Keratinocyte (primary cell): Measurements from ENCODE around the gene PLBD2.

Source experiments
- EZH2 ChIP-seq: IDR thresholded peaks from one replicate; pipeline ENCODE4 v1.6.1; 2012; ENCODE audit warnings: inconsistent platforms, mild to moderate bottlenecking, low read length, moderate library complexity
- TF ChIP-seq, protein P1 (sequence below), 3 experiments: IDR thresholded peaks in 1 of 3; conservative IDR thresholded peaks in 1 of 3; optimal IDR thresholded peaks in 1 of 3; 2 replicates in 2 of 3; 3 replicates in 1 of 3; pipeline versions ENCODE3 to v1.5.1; 2011; ENCODE audit warnings: low read length in 3 of 3, mild to moderate bottlenecking in 3 of 3, moderate library complexity in 2 of 3, control low read depth in 1 of 3, inconsistent platforms in 1 of 3; ENCODE audit not compliant: insufficient read depth in 2 of 3; ENCODE audit errors: extremely low read depth in 1 of 3

DNA sequence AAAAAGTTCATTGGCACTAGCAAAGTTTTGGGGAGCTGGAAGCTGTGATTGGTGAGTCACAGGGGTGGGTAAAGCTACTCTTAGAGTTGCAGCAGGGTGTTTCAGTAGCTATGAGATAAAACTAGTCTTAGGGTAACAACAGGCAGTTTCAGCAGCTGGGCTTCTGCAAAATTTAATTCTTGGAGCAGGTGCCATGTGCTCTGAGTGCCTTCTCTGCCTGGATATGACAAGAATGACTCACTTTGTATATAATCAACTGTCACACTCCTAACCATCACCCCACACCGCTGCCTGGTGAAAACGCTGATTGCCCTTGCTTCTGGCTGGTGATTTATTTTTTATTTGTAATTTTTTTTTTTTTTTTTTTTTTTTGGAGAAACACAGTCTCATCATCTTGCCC lies 10.5 kb upstream of the PLBD2 start:
- TF ChIP-seq, protein P1, sequence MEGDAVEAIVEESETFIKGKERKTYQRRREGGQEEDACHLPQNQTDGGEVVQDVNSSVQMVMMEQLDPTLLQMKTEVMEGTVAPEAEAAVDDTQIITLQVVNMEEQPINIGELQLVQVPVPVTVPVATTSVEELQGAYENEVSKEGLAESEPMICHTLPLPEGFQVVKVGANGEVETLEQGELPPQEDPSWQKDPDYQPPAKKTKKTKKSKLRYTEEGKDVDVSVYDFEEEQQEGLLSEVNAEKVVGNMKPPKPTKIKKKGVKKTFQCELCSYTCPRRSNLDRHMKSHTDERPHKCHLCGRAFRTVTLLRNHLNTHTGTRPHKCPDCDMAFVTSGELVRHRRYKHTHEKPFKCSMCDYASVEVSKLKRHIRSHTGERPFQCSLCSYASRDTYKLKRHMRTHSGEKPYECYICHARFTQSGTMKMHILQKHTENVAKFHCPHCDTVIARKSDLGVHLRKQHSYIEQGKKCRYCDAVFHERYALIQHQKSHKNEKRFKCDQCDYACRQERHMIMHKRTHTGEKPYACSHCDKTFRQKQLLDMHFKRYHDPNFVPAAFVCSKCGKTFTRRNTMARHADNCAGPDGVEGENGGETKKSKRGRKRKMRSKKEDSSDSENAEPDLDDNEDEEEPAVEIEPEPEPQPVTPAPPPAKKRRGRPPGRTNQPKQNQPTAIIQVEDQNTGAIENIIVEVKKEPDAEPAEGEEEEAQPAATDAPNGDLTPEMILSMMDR (optimal IDR thresholded peaks at IDR 0.05 in 1 of 3, IDR thresholded peaks at IDR 0.05 in 1 of 3, conservative IDR thresholded peaks at IDR 0.05 in 1 of 3; ENCODE audit: extremely low read depth in 1 of 3, insufficient read depth in 2 of 3, low read length in 3 of 3), result no peak
- no peak for TF ChIP-seq EZH2
